K562 (cell line): ENCODE data around the gene SPARC. TPM values are rescaled to one million over a fixed set of nuclear protein-coding genes. Genes with fewer than 3 reads are reported as not detected.
"Not testable (repeated sequence)": the region's sequence is repeated elsewhere in the genome, so short reads cannot be mapped to it uniquely, and the experiment has no call there.

ENCODE experiments used
- ATAC-seq: fragments of 200-7000 bp; cut with Tn5 transposase; 3 replicates; pipeline ENCODE4 v1.9.1; 2020; ENCODE audit warnings: moderate library complexity
- BruUV-seq: library from RNA; stranded (reverse); fragments of 400-500 nt; replicated peaks from 2 replicates; lab custom pipeline; 2021; lab: Mats Ljungman, UMichigan
- CTCF ChIA-PET: fragments of 300-600 bp; formaldehyde crosslinking; extraction: SDS; loops from one replicate; lab custom pipeline; 2021; ENCODE audit warnings: low intra/inter-chr PET ratio; lab: Yijun Ruan, JAX
- POLR2A ChIA-PET: fragments of 300-600, 350-650 bp; sonication (Branson Sonifier 250); formaldehyde crosslinking; extraction: SDS; loops from one replicate; lab custom pipeline; 2021; ENCODE audit warnings: antibody characterized with exemption, inconsistent platforms; lab: Yijun Ruan, JAX
- DNase-seq, 4 experiments: peaks; one replicate each; pipeline versions ENCODE4 v3.0.0 to v3.0.0-alpha.2; 2011 to 2018; ENCODE audit warnings: low spot score in 3 of 4, mixed read lengths in 3 of 4; ENCODE audit errors: extremely low read depth in 1 of 4
- FAIRE-seq: peaks from 2 replicates; lab custom pipeline; 2011; peaks lifted over from hg19 to GRCh38; lab: Jason Lieb, UNC
- H2AFZ ChIP-seq: 2 replicates; pipeline ENCODE4 v1.6.0; 2011; ENCODE audit warnings: low read depth, low read length, control low read depth, inconsistent platforms
- H3K27ac ChIP-seq: fragments of 200-600 bp; 3 replicates; pipeline ENCODE4 v1.8.0; 2011; ENCODE audit warnings: low read depth, mild to moderate bottlenecking, control low read depth, inconsistent platforms, low read length, moderate library complexity, mixed read lengths; ENCODE audit errors: extremely low read depth
- H3K27me3 ChIP-seq, 2 experiments: fragments of 300-600 bp in 1 of 2; 2 replicates in 1 of 2; 3 replicates in 1 of 2; pipeline versions ENCODE4 v1.6.0 to v1.8.0; 2011; ENCODE audit warnings: inconsistent platforms in 2 of 2, low read length in 2 of 2, mild to moderate bottlenecking in 1 of 2, mixed read lengths in 1 of 2, moderate library complexity in 1 of 2; ENCODE audit not compliant: control insufficient read depth in 2 of 2, insufficient read depth in 2 of 2
- H3K36me3 ChIP-seq: fragments of 300-600 bp; 3 replicates; pipeline ENCODE4 v1.8.0; 2011; ENCODE audit warnings: mild to moderate bottlenecking, low read length, inconsistent platforms; ENCODE audit not compliant: control insufficient read depth, insufficient read depth
- H3K4me1 ChIP-seq, 2 experiments: fragments of 200-600 bp in 1 of 2; replicated peaks in 1 of 2; 2 replicates in 1 of 2; 3 replicates in 1 of 2; pipeline versions ENCODE4 v1.5.1 to v1.8.0; 2011; ENCODE audit warnings: inconsistent platforms in 2 of 2, low read length in 2 of 2, mild to moderate bottlenecking in 1 of 2, mixed read lengths in 1 of 2, moderate library complexity in 1 of 2; ENCODE audit not compliant: control insufficient read depth in 2 of 2, insufficient read depth in 2 of 2
- H3K4me2 ChIP-seq: 2 replicates; pipeline ENCODE4 v1.6.1; 2011; ENCODE audit warnings: low read length, control low read depth, inconsistent platforms, mixed read lengths; ENCODE audit not compliant: insufficient read depth
- H3K4me3 ChIP-seq: fragments of 200-600 bp; sonication (generic), shearing (Covaris generic); 2 replicates; pipeline ENCODE4 v1.5.1; 2016; ENCODE audit warnings: control low read depth, inconsistent platforms
- H3K79me2 ChIP-seq: fragments of 200-600 bp; 3 replicates; pipeline ENCODE4 v1.8.0; 2011; ENCODE audit warnings: low read length, inconsistent platforms; ENCODE audit not compliant: control insufficient read depth, insufficient read depth
- H3K9ac ChIP-seq, 2 experiments: 2 replicates each; pipeline versions ENCODE4 v1.6.0 to v1.6.1; 2011; ENCODE audit warnings: low read depth in 2 of 2, low read length in 2 of 2, control low read depth in 1 of 2, inconsistent platforms in 1 of 2, mild to moderate bottlenecking in 1 of 2, mixed read lengths in 1 of 2; ENCODE audit not compliant: insufficient read depth in 1 of 2
- H3K9me1 ChIP-seq: one replicate; pipeline ENCODE4 v1.6.0; 2011; ENCODE audit warnings: inconsistent platforms, mild to moderate bottlenecking, low read length, moderate library complexity; ENCODE audit not compliant: control insufficient read depth, insufficient read depth
- H3K9me3 ChIP-seq: replicated peaks from 2 replicates; pipeline ENCODE4 v1.5.1; 2011; ENCODE audit warnings: low read depth, low read length, inconsistent platforms; ENCODE audit not compliant: control insufficient read depth, insufficient read depth
- H4K20me1 ChIP-seq: replicated peaks from 2 replicates; pipeline ENCODE4 v1.6.1; 2011; ENCODE audit warnings: low read length, inconsistent platforms, mixed read lengths; ENCODE audit not compliant: control insufficient read depth, insufficient read depth
- MNT ChIP-seq, 2 experiments: fragments of 450-650 bp; conservative IDR thresholded peaks; 2 replicates each; pipeline ENCODE4 v1.6.1; 2017; ENCODE audit warnings: mild to moderate bottlenecking in 2 of 2, moderate library complexity in 2 of 2
- PHF8 ChIP-seq: fragments of 200-600 bp; sonication (generic); IDR thresholded peaks from 2 replicates; pipeline ENCODE4 v1.6.1; 2012; ENCODE audit warnings: mixed run types, mild to moderate bottlenecking, inconsistent platforms, low read length, moderate library complexity, borderline replicate concordance
- RBM14 ChIP-seq: fragments of 200-400 bp; formaldehyde crosslinking; IDR thresholded peaks from 2 replicates; pipeline ENCODE4 v1.6.1; 2018; ENCODE audit warnings: low read depth, mild to moderate bottlenecking, low read length, moderate library complexity, borderline replicate concordance; ENCODE audit not compliant: insufficient read depth
- STAT5B ChIP-seq: fragments of 250-450 bp; sonication (Bioruptor Pico); IDR thresholded peaks from 2 replicates; pipeline ENCODE4 v1.8.0; 2021; ENCODE audit warnings: mild to moderate bottlenecking, inconsistent platforms
- TAF9B ChIP-seq: fragments of 450-650 bp; IDR thresholded peaks from 2 replicates; pipeline ENCODE4 v1.6.1; 2018; ENCODE audit warnings: mild to moderate bottlenecking; ENCODE audit not compliant: partially characterized antibody
- ZFPM2 ChIP-seq: fragments of 250-450 bp; sonication (Bioruptor Pico); IDR thresholded peaks from 2 replicates; pipeline ENCODE4 v1.5.1; 2022; ENCODE audit warnings: mild to moderate bottlenecking
- ZNF408 ChIP-seq: fragments of 250-450 bp; sonication (Bioruptor Pico); IDR thresholded peaks from 2 replicates; pipeline ENCODE4 v1.4.0; 2020; ENCODE audit warnings: low read depth, mild to moderate bottlenecking, moderate library complexity
- WGBS: fragments of 100-300 bp; shearing (Covaris generic); methylation state at CpG from one replicate; pipeline ENCODE4 v1.1.6; 2016; ENCODE audit warnings: low coverage, mixed read lengths; ENCODE audit not compliant: insufficient coverage; ENCODE audit errors: missing lambda C conversion rate; 5-methylcytosine and 5-hydroxymethylcytosine counted together
- in situ Hi-C: fragments of 300-500 bp; cut with MboI; formaldehyde crosslinking; loops from 4 replicates; pipeline ENCODE4 v1.15.0; 2018; ENCODE audit warnings: inconsistent platforms, mixed read lengths
- intact Hi-C: fragments of 100-400 bp; cut with micrococcal nuclease; formaldehyde crosslinking; loops from 2 replicates; pipeline ENCODE4 v1.14.2; 2022
- polyA plus RNA-seq, 8 experiments: library from polyadenylated mRNA; depleted of rRNA in 4 of 8; stranded (reverse) in 5 of 8; unstranded in 3 of 8; fragments of >200 nt; fragmentation: Nextera tagmentation in 2 of 8; fragmentation: Illumina TruSeq in 1 of 8; extraction: Ambion mirVana in 2 of 8; extraction: Trizol in 1 of 8; gene quantifications; 2 replicates each; pipeline versions ENCODE4 v1.2.1 to v1.2.3, GENCODE V29; 2011 to 2014; ENCODE audit warnings: inconsistent platforms in 1 of 8, missing spikeins in 1 of 8
- total RNA-seq, 7 experiments: library from RNA; depleted of rRNA in 6 of 7; stranded (reverse); fragments of >200 nt in 6 of 7; fragmentation: Illumina TruSeq in 2 of 7; extraction: Trizol in 2 of 7; gene quantifications; 2 replicates each; pipeline versions ENCODE4 v1.2.1 to v1.2.3, GENCODE V29; 2011 to 2021; ENCODE audit warnings: low replicate concordance in 1 of 7
- TF ChIP-seq, protein P1 (sequence below): sonication (generic); formaldehyde crosslinking; IDR thresholded peaks from 2 replicates; pipeline ENCODE4 v1.9.0; 2022; ENCODE audit warnings: mild to moderate bottlenecking, missing genetic modification reagents

The SPARC gene
- total and polyA plus RNA-seq, 9 of the 15 experiments (the other 6 are each of a cell fraction or from before 2014, with no cell fraction given): 6.1 to 35.6 (median 12.2) TPM

DNA sequence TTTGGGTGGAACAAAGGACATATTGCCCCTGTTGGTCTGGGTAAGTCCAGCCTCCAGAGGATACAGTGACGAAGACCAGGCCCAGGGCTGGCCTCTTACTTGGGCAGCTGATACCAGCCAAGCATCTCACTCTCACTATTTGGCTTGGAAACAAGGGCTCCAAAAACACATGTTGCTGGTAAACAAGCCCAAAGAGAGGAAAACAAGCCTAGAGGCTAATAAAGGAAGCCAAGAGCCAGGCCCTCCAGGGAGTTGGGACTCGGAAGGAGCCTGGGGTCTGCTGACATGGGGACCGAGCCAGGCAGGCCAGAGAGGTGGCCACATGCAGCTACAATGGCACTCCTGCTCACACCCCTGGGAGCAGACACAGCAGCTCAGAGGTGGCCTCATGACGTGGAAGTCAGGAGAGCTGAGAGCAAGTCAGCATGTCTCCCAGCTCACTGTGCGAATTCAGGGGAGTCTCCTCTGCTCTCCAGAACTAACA lies 5.7 kb downstream of the SPARC start:
- Histone ChIP-seq H2AFZ (no peak overlapping the region), H3K4me1 (peaks cover 0 to 18% of the 10 kb centered on the region in 2 experiments; a peak in 2 of 5 replicates)
- 39% methylated on average over 5 of the region's 5 CpGs for WGBS

GRCh38 chr5:151680156-151680505 lies 6.6 kb downstream of the SPARC start:
- H2AFZ ChIP-seq, H3K27ac ChIP-seq, POLR2A ChIA-PET, ATAC-seq, CTCF ChIA-PET, H3K9me1 ChIP-seq, H3K36me3 ChIP-seq, H4K20me1 ChIP-seq, BruUV-seq, H3K9ac ChIP-seq, in situ Hi-C loops, DNase-seq, H3K9me3 ChIP-seq, H3K4me2 ChIP-seq, intact Hi-C loops, H3K4me3 ChIP-seq, H3K79me2 ChIP-seq, FAIRE-seq: not testable (repeated sequence)
- 16% methylated on average over 7 of the region's 7 CpGs for WGBS
- Histone ChIP-seq H3K27me3 (peaks cover 3 to 16% of the 10 kb centered on the region in 2 experiments; a peak in 3 of 5 replicates), H3K4me1 (peaks cover 0 to 10% of the 10 kb centered on the region in 2 experiments; a peak in 2 of 5 replicates)

More for the DNA sequence above, 5.7 kb downstream of the SPARC start:
- Histone ChIP-seq H3K27ac (no peak overlapping the region), H3K4me3 (no peak overlapping the region), H3K36me3 (no peaks in the 10 kb centered on the region), H3K9me3 (no peaks in the 10 kb centered on the region), H3K79me2 (no peaks in the 10 kb centered on the region), H3K9ac (no peak overlapping the region), H3K27me3 (peaks cover 3 to 16% of the 10 kb centered on the region in 2 experiments; a peak in 3 of 5 replicates), H4K20me1 (no peaks in the 10 kb centered on the region), H3K9me1 (no peaks in the 10 kb centered on the region), H3K4me2 (no peak overlapping the region)
- ChIA-PET POLR2A (interaction anchor here (0.6 to 0.7 kb wide), 2 partner anchors 90 to 859 kb away, joined by 3 to 6 read pairs; partner anchors contain the start of gene G3BP1), CTCF (no interaction called here)
- FAIRE-seq (no peak), DNase-seq (no peak), ATAC-seq (no peak; the same call in 2 of the 3 replicates)
- in situ Hi-C loops: no loop called here
- TF ChIP-seq RBM14 (no peak), TAF9B (no peak), ZNF408 (CRISPR knock-in tag) (no peak), PHF8 (no peak), MNT (conservative IDR thresholded peaks at IDR 0.05) (no peak), STAT5B (CRISPR knock-in tag) (no peak), ZFPM2 (CRISPR knock-in tag) (no peak)
- TF ChIP-seq, protein P1, sequence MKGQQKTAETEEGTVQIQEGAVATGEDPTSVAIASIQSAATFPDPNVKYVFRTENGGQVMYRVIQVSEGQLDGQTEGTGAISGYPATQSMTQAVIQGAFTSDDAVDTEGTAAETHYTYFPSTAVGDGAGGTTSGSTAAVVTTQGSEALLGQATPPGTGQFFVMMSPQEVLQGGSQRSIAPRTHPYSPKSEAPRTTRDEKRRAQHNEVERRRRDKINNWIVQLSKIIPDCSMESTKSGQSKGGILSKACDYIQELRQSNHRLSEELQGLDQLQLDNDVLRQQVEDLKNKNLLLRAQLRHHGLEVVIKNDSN (CRISPR knock-in tag): no peak
- intact Hi-C loops: no loop called here
- no TSS peak for BruUV-seq
